OCI-LY7 (cell line): ENCODE data around the gene CDH1.

Source experiments
- EZH2phosphoT487 ChIP-seq: fragments of 200-600 bp; sonication (generic); IDR thresholded peaks from 2 replicates; pipeline ENCODE4 v1.6.1; 2018; ENCODE audit warnings: low read depth, borderline replicate concordance, mild to moderate bottlenecking, mixed run types, antibody characterized with exemption, low read length, moderate library complexity, mixed read lengths
- TF ChIP-seq, protein P1 (sequence below): fragments of 200-600 bp; sonication (generic); conservative IDR thresholded peaks from 2 replicates; pipeline ENCODE4 v1.5.1; 2014; ENCODE audit warnings: mild to moderate bottlenecking, antibody characterized with exemption, low read length, moderate library complexity, mixed read lengths

DNA sequence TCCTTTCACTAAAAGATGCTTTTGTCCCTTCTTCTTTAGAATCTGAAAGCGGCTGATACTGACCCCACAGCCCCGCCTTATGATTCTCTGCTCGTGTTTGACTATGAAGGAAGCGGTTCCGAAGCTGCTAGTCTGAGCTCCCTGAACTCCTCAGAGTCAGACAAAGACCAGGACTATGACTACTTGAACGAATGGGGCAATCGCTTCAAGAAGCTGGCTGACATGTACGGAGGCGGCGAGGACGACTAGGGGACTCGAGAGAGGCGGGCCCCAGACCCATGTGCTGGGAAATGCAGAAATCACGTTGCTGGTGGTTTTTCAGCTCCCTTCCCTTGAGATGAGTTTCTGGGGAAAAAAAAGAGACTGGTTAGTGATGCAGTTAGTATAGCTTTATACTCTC, 96.2 kb downstream of the CDH1 start:
- no peak for TF ChIP-seq EZH2phosphoT487
- TF ChIP-seq, protein P1, sequence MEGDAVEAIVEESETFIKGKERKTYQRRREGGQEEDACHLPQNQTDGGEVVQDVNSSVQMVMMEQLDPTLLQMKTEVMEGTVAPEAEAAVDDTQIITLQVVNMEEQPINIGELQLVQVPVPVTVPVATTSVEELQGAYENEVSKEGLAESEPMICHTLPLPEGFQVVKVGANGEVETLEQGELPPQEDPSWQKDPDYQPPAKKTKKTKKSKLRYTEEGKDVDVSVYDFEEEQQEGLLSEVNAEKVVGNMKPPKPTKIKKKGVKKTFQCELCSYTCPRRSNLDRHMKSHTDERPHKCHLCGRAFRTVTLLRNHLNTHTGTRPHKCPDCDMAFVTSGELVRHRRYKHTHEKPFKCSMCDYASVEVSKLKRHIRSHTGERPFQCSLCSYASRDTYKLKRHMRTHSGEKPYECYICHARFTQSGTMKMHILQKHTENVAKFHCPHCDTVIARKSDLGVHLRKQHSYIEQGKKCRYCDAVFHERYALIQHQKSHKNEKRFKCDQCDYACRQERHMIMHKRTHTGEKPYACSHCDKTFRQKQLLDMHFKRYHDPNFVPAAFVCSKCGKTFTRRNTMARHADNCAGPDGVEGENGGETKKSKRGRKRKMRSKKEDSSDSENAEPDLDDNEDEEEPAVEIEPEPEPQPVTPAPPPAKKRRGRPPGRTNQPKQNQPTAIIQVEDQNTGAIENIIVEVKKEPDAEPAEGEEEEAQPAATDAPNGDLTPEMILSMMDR, result no peak
